M059J (cell line): ENCODE data around the gene LRRFIP2. TPM values are rescaled to one million over a fixed set of nuclear protein-coding genes. Genes with fewer than 3 reads are reported as not detected.
"Not testable (repeated sequence)": the region's sequence is repeated elsewhere in the genome, so short reads cannot be mapped to it uniquely, and the experiment has no call there.

Experiments used
- DNase-seq: peaks from one replicate; pipeline ENCODE4 v3.0.0-alpha.2; 2012; ENCODE audit warnings: low read depth
- total RNA-seq: library from RNA; depleted of rRNA; stranded (reverse); fragments of >200 nt; shearing (Covaris generic); gene quantifications from 2 replicates; pipeline ENCODE4 v1.2.3, GENCODE V29; 2014

LRRFIP2 gene
- total RNA-seq, 1 experiment from 2014 or later = 31.9 TPM

DNA sequence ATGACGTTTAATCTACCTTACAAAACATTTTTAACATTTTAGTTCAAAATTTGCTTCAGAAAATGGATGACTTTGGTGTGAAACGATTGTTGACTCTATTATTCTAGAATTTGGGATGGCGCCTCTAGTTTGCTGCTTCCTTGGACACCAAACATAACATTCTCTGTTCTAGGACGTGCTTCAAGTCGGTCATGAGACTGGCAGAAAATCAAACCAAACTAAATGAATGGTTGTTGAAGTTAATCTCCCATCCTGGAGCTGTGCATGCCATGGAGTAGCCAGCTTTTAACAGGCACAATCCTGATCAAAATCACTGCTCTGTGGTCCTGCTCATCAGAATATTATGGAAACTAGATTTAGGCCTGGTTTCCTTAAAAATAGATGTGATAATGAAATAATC is 9.6 kb upstream of the LRRFIP2 start:
- peak; percentile 59 for DNase-seq

DNA sequence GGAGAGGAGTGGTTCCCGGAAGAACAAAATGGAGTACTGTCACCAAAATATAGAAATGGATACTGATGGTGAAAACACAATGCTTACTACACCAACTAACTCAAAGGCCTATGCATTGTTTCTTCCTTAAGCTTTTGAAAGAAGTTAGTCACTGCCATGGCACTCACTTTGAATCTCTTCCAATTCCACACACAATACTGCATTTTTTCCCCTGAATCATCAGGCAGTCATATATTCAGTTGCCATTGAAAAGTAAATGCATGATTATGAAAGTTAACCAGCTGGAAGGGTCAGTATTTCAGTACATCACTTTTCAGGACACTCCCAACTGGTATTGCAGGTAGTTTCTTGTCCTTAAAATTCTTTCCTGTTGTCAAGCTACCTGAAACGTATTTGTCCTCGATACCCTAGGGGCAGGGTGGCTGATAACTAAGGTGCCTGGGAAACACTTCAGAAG is 9.0 kb upstream of the LRRFIP2 start:
- peak; percentile 91 for DNase-seq

DNA sequence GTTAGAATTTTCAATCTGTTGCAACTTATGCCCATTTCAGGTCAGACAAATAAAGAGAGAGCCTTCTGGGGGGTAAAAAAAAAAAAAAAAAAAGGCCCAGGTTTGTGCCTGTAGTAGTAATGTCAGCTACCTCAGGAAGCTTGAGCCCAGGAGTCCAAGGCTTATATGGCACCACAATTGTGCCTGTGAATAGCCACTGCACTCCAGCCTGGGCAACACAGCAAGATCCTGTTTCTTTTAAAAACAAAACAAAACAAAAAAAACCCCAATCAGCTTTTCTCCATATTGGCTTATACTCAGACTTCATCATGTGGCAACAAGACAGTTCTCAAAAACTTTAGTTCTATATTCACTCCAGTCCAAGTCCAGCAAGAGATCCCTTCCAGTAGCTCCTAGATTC is 8.4 kb upstream of the LRRFIP2 start:
- DNase-seq = no peak

DNA sequence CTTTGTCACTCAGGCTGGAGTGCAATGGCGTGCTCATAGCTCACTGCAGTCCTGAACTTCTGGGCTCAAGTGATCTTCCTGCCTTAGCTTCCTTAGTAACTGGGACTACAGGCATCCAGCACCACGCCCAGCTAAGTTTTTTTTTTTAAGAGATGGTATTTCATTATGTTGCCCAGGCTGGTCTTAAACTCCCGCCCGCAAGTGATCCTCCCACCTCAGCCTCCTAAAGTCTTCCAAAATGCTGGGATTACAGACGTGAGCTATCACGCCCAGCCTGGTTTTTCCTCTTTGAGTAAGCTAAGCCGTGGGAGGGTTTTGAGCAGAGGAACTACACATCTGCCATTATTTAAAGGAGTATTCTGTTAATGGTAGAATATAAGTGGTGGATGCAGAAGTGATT is 7.4 kb upstream of the LRRFIP2 start:
- no peak for DNase-seq

DNA sequence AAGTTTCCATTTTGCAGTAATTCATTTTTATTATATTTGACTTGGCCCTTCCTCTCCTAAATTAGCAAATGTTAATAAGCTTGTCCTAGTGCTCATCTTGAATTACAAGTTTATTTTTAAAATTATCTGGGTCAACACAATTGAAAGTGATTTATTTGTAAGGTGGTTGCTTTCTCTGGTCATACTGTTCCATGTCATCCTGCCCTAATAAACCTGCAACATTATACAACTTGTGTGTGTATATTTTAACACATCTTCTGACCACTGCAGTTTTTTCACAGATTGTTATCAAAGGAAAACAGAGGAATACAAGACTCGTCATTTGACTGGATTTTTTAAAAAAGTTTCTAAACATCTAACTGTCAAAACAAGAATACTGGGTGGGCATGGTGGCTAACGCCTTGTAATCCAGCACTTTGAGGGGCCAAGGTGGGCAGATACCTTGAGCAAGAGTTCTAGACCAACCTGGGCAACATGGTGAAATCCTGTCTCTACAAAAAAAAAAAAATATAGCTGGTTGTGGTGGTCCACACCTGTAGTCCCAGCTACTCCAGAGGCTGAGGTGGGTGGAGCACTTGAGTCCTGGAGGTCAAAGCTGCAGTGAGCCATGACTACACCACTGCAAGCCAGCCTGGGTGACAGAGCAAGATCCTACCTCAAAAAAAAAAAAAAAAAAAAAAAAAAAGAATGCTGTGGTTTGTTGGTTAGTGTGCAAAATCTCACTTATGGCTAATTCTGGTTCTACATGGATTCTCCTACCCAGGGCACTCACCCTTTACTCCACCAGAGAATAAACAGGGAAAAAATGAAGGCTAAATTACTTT is 5.0 kb upstream of the LRRFIP2 start:
- peak; percentile 23 for DNase-seq

DNA sequence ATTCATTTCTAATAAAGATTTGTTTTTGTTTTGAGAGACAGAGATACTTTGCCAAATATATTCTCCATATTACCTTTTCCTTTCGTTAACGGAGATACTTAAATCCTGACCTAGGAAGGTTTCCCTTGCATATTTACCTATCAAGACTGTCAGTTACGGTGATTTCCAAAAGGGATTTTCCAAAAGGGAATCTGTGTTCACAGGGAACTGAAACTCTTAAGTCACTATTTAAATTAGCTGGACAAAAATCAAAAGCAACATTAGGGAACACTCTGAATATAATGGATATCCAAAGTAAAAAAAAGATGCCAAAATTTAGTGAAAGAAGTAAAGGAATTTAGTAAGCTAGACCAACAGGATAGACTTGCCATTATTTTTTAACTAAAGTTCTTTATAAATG is 576 bp downstream of the LRRFIP2 start:
- no peak for DNase-seq

DNA sequence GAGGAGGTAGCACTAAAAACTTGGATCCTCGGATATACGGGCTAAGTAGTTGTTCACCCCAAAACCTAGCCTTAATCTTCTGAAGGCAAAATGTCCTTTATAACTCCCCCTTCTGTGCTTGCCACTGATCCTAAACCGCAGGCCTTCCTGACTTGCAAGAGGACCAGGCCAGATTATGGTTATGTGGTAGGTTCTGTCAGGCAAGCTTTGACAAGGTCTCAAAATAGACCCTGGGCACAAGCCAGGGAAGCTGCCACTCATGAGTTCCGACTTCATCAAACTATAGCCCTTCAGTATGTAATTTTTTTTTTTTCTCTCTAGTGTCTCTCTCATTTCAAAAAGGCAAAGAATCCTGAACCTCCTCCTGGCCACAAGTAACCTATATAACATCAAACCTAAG is 3.2 kb downstream of the LRRFIP2 start:
- DNase-seq = no peak

DNA sequence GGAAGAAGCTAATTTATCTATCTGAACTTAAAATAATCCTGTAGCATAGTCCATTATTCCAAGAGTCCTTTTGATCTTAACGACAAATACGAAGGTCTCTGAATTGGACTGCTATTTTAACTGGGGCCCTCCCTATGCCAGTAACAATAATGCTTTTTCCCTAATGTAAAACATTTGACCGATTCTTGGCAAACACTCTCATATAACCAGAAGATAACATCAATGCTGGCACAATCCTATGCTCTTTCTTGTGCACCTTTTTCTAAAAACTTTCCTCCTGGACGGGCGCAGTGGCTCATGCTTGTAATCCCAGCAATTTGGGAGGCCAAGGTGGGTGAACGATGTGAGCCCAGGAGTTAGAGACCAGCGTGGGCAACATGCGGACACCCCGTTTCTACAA is 3.9 kb downstream of the LRRFIP2 start:
- no peak for DNase-seq

DNA sequence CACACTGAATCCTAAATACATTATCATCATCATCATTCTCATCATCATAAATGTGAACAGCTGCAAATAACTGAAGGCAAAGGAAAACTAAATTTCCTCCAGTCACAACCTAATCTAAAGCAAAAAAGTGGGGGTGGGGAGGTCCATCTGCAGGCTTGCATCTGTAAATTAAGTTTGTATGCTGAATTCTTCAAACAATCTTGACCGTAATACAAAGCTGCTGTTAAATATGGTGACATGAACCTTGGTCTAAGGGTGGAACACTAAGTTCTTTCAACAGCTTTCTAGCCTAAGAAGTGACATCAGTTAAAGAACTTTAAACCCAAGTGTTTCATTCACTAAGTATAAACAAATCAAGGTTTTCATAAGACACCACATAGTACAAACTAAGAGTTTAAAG is 4.3 kb downstream of the LRRFIP2 start:
- DNase-seq = no peak

DNA sequence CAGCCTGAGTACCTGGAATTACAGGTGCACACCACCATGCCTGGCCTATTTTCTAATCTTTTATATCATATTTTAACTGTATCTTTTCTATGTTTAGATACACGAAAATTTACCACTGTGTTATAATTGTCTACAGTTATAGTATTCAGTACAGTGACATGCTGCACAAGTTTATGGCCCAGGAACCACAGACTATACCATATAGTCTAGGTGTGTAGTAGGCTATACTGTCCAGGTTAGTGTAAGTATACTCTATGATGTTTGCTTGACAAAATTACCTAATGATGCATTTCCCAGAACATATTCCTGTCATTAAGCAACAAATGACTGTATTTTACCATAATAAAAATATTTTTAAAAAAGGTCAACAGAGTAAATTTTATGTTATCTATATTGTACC is 5.5 kb downstream of the LRRFIP2 start:
- DNase-seq = no peak

DNA sequence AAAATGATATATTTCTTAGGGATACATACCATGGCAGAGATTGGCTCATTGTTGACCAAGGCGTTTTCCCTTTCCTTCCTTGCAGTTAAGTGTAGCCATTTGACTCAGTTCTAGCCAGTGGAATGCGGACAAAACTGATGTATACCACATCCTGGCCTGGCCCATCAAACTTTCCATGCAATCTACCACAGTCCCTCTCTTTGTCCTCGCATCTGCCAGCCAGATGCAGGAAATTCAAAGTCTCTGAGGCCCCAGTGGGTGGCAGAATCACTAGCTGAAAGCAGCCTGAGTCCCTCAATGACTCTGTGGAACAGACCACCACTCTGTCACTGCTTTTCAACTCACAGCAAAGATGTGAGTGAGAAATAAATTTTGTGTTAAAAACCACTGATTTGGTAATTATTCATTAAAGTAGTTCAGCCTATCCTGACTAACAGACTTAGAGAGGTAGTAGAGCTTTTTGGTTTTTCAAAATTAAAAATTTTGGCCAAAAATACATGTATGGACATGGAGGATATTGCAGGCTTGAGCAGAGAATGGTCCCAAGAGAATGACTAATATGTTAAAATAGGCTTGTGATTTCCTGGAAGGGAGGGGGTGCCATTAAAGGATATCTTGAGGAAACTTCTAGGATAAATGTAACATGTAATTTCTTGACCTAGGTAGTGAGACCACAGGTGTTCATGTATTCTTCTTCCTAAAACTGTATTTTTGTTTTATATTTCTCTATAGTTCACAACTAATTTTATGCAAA is 10.9 kb downstream of the LRRFIP2 start:
- peak; percentile 38 for DNase-seq

DNA sequence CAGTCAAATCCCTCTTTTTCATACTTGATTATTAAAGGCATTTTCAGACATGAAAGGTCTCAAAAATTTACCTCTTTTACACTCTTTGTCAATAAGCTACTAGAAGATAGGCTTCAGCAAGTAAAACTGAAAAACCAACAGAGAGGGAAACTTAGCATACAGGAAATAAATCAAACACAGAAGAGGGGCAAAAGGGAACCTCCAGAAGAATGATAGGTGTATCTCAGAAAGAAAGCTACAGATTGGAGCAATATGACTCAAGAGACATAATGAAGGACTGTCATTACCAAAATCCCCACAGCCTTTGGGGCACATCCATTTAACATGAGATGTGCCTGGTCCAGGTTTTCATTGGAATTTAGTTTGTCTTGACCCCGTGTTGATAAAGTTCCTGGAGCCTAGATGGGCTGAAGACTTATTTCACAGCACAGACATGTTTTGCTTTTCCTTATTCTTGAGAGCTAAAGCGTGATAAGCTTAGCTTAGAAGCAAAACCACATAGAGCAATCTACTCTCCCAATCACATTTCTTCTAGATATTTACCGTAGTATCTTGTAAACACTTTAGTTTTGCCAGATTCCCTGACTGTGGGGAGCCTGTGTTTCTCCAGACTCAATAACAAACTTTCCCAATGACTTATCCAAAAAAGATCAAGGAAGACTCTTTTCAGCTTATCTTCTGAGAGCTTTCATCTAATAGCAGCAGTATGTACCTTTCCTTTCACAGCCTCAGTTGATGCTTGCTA is 11.7 kb downstream of the LRRFIP2 start:
- DNase-seq = no peak

DNA sequence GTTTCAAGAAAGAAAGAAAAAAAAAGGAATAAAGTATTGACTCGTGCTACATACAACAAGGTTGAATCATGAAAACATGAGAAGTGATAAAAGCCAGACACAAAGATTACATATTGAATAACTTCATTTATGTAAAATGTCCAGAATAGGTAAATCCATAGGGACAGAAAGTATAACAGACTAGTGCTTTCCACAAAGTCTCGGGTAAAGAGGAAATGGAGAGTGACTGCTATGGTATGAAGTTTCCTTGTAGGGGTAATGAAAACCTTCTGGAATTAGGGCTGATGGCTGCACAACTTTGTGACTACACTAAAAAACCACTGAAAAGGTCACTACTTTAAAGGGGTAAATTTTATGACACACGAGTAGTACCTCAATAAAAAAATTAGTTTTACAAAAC is 13.0 kb downstream of the LRRFIP2 start:
- DNase-seq = no peak

DNA sequence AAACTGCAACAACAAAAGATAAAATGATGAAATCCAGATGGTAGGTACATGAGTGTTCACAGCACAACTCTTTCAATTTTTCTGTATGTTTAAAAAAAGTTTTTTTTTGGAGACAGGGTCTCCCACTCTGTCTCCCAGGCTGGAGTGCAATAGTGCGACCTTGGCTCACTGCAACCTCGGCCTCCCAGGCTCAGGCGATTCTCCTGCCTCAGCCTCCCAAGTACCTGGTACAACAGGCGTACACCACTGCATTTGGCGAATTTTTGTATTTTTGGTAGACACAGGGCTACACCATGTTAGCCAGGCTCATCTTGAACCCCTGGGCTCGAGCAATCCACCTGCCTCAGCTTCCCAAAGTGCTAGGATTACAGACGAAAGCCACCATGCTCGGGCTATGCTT is 18.6 kb downstream of the LRRFIP2 start:
- no peak for DNase-seq

DNA sequence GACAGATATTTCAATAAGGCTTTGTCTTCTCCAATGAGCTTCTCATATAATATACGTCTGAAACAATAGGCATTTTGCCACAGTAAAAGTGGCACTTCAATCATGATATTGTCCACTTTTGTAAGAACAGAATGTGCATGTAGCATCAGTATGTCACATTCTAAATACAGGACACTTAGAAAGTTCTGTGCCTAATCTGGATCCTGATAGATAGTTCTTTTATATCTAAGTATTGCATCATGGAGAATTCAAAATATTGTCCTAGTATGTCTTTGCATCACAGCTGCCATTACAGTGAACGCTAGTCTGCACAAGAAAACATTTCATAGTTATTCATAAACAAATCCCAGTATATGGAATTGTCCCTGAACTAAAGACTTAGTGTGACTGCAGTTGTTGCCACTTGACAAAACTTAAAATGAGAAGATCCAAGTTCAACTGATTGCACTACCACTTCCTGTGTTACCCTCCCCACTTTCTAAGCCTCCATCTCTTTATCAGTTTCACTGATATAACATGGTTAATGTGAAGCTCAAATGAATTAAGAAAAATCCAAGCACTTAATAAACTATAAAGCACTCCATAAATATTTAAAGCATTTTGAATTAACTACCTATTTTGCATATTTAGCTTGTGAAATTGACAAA is 19.6 kb downstream of the LRRFIP2 start:
- no peak for DNase-seq

DNA sequence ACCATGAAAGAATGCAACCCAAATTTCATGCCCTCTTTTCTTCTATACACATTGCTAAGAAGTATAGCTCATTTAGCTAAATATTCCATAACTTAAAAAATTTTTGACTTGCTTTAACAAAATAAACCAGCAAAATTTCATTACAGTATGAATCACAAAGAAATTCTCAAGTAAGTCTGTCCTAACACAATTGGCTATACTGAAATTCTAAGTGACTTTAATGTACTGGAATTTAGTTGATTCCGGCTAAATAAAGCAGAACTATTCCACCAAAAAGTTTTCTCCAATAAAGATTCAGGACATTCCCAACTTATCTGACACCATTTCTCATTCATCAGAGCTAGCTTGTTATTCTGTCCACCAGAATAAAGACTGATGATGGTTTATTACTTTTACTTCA is 23.8 kb downstream of the LRRFIP2 start:
- DNase-seq = no peak

DNA sequence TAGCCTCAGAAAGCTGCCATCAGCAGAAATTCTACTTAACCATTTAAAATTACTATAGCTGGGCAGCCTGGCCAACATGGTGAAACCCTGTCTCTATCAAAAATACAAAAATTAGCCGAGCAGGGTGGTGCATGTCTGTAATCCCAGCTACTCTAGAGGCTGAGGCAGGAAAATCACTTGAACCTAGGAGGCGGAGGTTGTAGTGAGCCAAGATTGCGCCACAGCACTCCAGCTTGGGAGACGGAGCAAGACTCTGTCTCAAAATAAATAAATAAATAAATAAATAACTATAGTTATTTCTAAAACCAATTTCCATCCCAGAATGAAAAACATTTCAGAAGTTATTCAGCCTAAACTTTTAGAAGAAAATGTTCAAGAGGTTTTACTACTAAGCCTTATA is 25.1 kb downstream of the LRRFIP2 start:
- no peak for DNase-seq

DNA sequence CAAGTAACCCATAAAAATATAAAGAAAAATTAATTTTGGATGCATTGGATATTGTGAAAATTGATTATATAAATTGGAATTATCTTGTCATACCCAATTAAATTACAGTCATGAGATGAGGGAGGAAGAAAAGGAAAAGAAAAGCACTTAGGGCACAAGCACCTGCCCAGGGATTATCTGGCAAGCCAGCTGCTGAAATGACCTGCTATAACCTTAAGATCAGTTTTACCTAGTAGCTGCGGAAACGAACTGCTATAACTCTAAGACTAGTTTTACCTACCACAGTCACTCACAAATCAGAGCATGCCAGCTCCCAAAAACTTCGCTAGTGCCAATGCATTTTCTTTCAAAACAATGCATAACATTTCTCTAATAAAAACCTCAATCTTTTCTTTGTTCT is 26.2 kb downstream of the LRRFIP2 start:
- DNase-seq = no peak

DNA sequence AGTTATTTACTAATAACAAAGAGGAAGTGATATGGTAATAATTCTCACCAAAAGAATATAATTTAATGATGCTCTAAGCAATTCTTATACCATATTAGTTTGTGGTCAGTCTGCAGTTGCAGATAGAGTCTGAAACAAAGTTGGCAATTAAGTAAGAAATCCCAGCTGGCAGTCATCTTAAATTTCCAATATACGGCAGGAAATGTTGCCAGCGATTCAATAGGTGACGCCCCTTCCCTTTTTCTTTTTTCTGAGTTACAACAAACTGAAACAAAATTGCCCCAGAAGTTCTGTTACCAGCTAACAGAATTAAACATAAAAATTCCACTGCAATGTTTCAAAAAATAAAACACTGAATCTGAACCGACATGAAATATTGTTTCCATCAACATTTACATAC is 26.7 kb downstream of the LRRFIP2 start:
- DNase-seq = no peak

DNA sequence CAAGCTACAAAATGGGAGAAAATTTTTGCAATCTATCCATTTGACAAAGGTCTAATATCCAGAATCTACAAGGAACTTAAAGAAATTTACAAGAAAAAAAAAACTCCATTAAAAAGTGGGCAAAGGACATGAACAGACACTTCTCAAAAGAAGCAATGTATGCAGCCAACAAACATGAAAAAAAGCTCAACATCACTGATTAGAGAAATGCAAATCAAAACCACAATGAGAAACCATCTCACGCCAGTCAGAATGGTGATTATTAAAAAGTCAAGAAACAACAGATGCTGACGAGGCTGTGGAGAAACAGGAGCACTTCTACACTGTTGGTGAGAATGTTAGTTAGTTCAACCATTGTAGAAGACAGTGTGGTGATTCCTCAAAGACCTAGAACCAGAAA is 27.5 kb downstream of the LRRFIP2 start:
- not testable (repeated sequence) for DNase-seq

DNA sequence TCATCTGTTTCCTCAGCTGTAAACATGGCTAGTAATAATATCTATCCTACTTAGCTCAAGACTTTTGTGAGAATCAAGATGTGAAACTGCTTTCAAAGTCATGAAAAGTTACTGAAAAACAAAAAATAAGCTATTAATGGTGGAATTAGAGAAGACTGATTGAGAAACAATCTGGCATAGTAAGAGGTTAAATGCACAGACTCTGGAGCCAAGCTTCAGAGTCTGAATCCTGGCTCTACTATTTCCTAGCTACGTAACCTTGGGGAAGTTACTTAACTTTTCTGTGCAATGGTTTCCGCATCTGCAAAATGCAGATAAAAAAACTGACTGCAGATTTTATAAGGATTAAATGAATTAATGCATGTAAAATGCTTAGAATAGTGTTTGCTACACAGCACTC is 28.8 kb downstream of the LRRFIP2 start:
- DNase-seq = no peak

DNA sequence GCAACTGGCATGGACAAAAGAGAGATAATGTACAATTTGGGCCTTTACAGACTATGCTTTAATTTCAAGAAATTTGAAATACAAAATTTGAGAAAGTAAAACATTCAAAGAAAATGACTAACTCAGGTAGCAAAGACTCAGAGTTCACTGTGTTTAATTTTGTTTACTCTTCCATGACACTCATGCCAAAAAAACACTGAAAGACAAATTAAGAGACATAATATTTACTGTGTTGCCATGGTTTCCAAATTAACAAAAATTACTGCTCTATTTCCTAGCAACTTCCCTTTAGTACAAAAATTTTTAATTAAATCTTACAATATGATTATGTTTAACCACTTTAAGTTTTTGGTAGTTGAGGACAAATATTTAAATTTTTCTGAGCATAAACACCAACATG is 29.6 kb downstream of the LRRFIP2 start:
- peak; percentile 61 for DNase-seq
